Ishikawa (cell line): ENCODE measurements around the gene REXO4.

Experiments
- CEBPB ChIP-seq: IDR thresholded peaks from 2 replicates; pipeline ENCODE4 v1.6.1; 2012
- CREB1 ChIP-seq: IDR thresholded peaks from 2 replicates; pipeline ENCODE4 v1.6.1; 2012; ENCODE audit warnings: low read depth
- EGR1 ChIP-seq: IDR thresholded peaks from 2 replicates; pipeline ENCODE4 v1.6.1; 2012
- EP300 ChIP-seq: IDR thresholded peaks from 2 replicates; pipeline ENCODE4 v1.6.1; 2012; ENCODE audit warnings: borderline replicate concordance
- FOXM1 ChIP-seq: IDR thresholded peaks from 2 replicates; pipeline ENCODE4 v1.6.1; 2012; ENCODE audit warnings: low read depth, borderline replicate concordance
- NFIC ChIP-seq: IDR thresholded peaks from 2 replicates; pipeline ENCODE4 v1.6.1; 2012
- RAD21 ChIP-seq: IDR thresholded peaks from 2 replicates; pipeline ENCODE4 v1.6.1; 2012; ENCODE audit warnings: low read depth
- TAF1 ChIP-seq: IDR thresholded peaks from 2 replicates; pipeline ENCODE4 v1.6.1; 2012; ENCODE audit warnings: low read depth, mild to moderate bottlenecking
- TCF12 ChIP-seq: IDR thresholded peaks from 2 replicates; pipeline ENCODE4 v1.6.1; 2012; ENCODE audit warnings: low read depth
- TEAD4 ChIP-seq: IDR thresholded peaks from 2 replicates; pipeline ENCODE4 v1.6.1; 2012
- YY1 ChIP-seq: IDR thresholded peaks from 2 replicates; pipeline ENCODE4 v1.6.1; 2012; ENCODE audit warnings: low read depth
- ZBTB7A ChIP-seq: IDR thresholded peaks from 2 replicates; pipeline ENCODE4 v1.6.1; 2012; ENCODE audit warnings: low read depth
- TF ChIP-seq, protein P1 (sequence below): IDR thresholded peaks from 2 replicates; pipeline ENCODE4 v1.6.1; 2012
- TF ChIP-seq, protein P2 (sequence below): IDR thresholded peaks from 2 replicates; pipeline ENCODE4 v1.6.1; 2012
- TF ChIP-seq, protein P3 (sequence below): IDR thresholded peaks from 2 replicates; pipeline ENCODE4 v1.6.1; 2012; ENCODE audit warnings: low read depth, mild to moderate bottlenecking

REXO4 gene

DNA sequence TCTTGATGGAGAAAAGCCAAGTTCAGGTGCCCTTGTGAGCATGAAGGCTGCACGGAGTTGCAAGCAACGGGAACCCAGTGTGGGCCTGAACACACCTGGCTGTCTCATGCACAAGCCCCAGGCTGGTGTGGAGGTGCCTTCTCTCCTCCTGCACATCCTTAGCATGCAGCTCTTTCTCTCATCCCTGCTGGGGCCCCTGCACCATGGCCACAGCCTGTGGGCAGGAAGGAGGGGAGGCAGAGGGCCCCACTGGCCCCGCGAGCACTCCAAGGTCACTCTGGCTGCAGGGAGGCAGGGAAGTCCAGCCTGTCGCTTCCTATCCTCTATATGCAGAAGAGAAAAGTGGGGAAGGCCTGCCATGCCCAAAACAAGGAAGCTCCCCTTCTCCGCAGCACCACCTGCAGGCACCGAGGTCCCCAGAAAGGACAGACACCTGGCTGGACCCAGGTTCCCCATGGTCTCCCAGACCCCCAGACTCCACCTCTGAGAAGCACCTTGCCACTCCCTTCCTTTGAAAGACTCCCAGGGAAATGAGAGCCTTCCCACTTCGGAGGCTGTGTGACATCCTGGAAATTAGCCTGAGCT lies 23.0 kb downstream of the REXO4 start:
- TF ChIP-seq, protein P1, sequence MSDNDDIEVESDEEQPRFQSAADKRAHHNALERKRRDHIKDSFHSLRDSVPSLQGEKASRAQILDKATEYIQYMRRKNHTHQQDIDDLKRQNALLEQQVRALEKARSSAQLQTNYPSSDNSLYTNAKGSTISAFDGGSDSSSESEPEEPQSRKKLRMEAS: no peak
- TF ChIP-seq ZBTB7A (no peak), NFIC (no peak), EP300 (no peak), YY1 (no peak), TCF12 (no peak), TEAD4 (no peak)
- TF ChIP-seq, protein P2, sequence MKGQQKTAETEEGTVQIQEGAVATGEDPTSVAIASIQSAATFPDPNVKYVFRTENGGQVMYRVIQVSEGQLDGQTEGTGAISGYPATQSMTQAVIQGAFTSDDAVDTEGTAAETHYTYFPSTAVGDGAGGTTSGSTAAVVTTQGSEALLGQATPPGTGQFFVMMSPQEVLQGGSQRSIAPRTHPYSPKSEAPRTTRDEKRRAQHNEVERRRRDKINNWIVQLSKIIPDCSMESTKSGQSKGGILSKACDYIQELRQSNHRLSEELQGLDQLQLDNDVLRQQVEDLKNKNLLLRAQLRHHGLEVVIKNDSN: no peak
- TF ChIP-seq, protein P3, sequence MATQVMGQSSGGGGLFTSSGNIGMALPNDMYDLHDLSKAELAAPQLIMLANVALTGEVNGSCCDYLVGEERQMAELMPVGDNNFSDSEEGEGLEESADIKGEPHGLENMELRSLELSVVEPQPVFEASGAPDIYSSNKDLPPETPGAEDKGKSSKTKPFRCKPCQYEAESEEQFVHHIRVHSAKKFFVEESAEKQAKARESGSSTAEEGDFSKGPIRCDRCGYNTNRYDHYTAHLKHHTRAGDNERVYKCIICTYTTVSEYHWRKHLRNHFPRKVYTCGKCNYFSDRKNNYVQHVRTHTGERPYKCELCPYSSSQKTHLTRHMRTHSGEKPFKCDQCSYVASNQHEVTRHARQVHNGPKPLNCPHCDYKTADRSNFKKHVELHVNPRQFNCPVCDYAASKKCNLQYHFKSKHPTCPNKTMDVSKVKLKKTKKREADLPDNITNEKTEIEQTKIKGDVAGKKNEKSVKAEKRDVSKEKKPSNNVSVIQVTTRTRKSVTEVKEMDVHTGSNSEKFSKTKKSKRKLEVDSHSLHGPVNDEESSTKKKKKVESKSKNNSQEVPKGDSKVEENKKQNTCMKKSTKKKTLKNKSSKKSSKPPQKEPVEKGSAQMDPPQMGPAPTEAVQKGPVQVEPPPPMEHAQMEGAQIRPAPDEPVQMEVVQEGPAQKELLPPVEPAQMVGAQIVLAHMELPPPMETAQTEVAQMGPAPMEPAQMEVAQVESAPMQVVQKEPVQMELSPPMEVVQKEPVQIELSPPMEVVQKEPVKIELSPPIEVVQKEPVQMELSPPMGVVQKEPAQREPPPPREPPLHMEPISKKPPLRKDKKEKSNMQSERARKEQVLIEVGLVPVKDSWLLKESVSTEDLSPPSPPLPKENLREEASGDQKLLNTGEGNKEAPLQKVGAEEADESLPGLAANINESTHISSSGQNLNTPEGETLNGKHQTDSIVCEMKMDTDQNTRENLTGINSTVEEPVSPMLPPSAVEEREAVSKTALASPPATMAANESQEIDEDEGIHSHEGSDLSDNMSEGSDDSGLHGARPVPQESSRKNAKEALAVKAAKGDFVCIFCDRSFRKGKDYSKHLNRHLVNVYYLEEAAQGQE: no peak

DNA sequence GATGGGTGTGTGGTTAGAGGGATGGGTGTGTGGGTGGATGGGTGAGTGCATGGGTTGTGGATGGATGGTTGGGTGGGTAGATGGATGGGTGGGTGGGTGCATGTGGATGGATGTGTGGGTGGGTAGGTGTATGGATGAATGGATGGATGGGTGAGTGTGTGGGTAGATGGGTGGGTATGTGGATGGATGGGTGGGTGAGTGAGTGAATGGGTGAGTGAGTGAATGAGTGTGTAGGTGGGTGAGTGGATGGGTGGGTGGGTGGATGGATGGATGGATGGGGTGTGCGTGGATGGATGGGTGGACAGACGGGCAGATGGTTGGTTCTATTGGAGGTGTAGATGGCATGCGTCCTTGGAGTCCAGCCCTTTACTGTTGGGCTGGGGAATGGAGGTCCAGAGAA lies 24.4 kb downstream of the REXO4 start:
- TF ChIP-seq TCF12: no peak
- no peak for TF ChIP-seq YY1
- TF ChIP-seq, protein P1: no peak
- no peak for TF ChIP-seq FOXM1
- no peak for TF ChIP-seq CREB1
- TF ChIP-seq EP300: no peak
- TF ChIP-seq ZBTB7A: no peak
- no peak for TF ChIP-seq TEAD4
- TF ChIP-seq, protein P2: no peak

DNA sequence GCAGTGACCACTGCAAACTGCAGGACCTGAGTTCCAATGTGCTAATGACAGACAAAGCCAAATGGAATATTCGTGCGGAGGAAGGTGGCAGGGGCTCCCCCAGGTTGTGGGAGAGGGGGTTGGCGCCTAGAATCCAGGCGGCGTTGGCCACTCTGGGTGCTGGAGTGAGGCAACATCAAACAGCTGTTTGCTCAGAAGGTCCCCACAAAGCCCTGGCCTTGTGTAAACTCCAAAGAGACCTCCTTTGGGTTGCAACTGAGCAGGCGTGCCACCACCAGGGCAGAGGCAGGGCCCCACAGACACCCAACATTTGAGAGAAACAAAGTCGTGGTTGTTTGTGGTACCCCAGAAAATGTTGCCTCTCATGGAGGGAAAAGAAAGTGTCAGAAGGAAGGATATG lies 27.1 kb downstream of the REXO4 start:
- TF ChIP-seq YY1: no peak
- TF ChIP-seq, protein P3: no peak
- TF ChIP-seq EGR1: no peak
- no peak for TF ChIP-seq FOXM1
- TF ChIP-seq, protein P1: no peak
- no peak for TF ChIP-seq RAD21
- TF ChIP-seq NFIC: no peak
- TF ChIP-seq ZBTB7A: no peak

DNA sequence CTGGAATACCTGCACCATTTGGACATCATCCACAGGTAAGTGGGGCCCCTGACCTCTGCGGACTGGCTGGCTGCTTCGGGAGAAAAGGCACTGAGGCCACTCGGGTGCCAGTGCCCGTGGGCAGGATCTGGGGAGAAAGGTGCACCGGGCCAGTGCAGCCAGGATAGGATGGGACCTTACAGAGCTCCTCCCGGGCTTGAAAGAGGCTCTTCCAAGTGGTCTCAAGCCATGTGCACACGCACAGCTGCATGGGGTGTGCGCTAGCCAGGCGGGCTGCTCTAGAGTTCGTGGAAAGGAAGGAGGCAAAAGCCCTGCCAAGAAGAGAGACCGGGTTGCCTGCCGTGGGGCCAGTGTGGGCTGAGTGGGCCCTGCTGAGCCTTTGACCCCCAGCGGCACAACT lies 28.2 kb downstream of the REXO4 start:
- no peak for TF ChIP-seq TCF12
- TF ChIP-seq, protein P2: no peak
- TF ChIP-seq, protein P1: no peak
- no peak for TF ChIP-seq EGR1
- no peak for TF ChIP-seq TEAD4
- no peak for TF ChIP-seq CEBPB

DNA sequence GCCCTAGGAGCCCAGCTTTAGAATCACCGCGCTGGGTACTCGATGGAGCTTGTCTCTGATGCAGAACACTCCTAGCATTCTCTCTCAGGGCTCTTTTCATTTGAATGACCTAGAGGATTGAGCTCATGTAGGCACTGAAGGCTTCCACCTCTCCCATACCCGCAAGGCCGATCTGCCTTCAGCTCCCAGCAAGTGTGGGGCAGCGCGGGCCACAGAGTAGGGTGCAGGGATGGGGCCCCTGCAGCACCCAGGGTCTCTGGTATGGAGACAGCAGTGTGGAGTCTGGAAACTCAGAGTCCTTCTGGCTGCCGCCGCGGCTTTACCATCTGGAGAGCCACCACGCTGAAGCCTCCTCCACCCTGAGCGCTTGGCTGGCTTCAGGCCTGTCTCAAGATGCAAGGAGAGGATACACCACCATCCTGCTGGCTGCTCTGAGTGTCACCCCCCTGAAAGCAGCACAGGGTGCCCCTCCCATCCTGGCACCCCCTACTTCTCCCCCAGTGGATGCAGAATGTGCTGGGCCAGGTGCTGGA lies 28.7 kb downstream of the REXO4 start:
- TF ChIP-seq CEBPB: no peak
- no peak for TF ChIP-seq ZBTB7A
- no peak for TF ChIP-seq TCF12
- TF ChIP-seq NFIC: no peak
- TF ChIP-seq EP300: no peak
- TF ChIP-seq FOXM1: no peak
- no peak for TF ChIP-seq EGR1
- TF ChIP-seq CREB1: no peak
- TF ChIP-seq TAF1: no peak
- TF ChIP-seq, protein P3: no peak
- no peak for TF ChIP-seq YY1
- TF ChIP-seq, protein P1: no peak
- no peak for TF ChIP-seq RAD21
- TF ChIP-seq TEAD4: no peak
- TF ChIP-seq, protein P2: no peak
